Loucy (cell line): ENCODE results near the gene SZT2.

ENCODE experiments used
- EZH2phosphoT487 ChIP-seq: fragments of 200-600 bp; IDR thresholded peaks from 2 replicates; pipeline ENCODE4 v1.6.1; 2018; ENCODE audit warnings: antibody characterized with exemption, mild to moderate bottlenecking, moderate library complexity, borderline replicate concordance
- TF ChIP-seq, protein P1 (sequence below): fragments of 200-600 bp; sonication (generic); conservative IDR thresholded peaks from 2 replicates; pipeline ENCODE4 v1.5.1; 2014; ENCODE audit warnings: mild to moderate bottlenecking, antibody characterized with exemption, low read length

GRCh38 chr1:43466403-43466802 lies 76.7 kb downstream of the SZT2 start:
- TF ChIP-seq, protein P1, sequence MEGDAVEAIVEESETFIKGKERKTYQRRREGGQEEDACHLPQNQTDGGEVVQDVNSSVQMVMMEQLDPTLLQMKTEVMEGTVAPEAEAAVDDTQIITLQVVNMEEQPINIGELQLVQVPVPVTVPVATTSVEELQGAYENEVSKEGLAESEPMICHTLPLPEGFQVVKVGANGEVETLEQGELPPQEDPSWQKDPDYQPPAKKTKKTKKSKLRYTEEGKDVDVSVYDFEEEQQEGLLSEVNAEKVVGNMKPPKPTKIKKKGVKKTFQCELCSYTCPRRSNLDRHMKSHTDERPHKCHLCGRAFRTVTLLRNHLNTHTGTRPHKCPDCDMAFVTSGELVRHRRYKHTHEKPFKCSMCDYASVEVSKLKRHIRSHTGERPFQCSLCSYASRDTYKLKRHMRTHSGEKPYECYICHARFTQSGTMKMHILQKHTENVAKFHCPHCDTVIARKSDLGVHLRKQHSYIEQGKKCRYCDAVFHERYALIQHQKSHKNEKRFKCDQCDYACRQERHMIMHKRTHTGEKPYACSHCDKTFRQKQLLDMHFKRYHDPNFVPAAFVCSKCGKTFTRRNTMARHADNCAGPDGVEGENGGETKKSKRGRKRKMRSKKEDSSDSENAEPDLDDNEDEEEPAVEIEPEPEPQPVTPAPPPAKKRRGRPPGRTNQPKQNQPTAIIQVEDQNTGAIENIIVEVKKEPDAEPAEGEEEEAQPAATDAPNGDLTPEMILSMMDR = no peak
- no peak for TF ChIP-seq EZH2phosphoT487
